ENCODE results near the gene GRM7. TPM values are rescaled to one million over a fixed set of nuclear protein-coding genes. Genes with fewer than 3 reads are reported as not detected.

Gene GRM7
- total and polyA plus RNA-seq, 2 of the 4 experiments (the other 2 are of a cell fraction): not detected

GRCh38 chr3:7489417-7489816 is 628.5 kb downstream of the GRM7 start:
- H4K91ac ChIP-seq (ENCODE audit: insufficient read depth, low read depth, low read length): no peak overlapping the region
- DNase-seq (no peak), ATAC-seq (ENCODE audit: low read depth) (no peak)
- H3K4ac ChIP-seq (ENCODE audit: low read depth, low read length): no peak overlapping the region
- H3K27ac ChIP-seq (ENCODE audit: insufficient read depth, low read length): no peak overlapping the region
- no peak overlapping the region for H2AFZ ChIP-seq (replicated peaks; ENCODE audit: low read length, poor library complexity)
- in situ Hi-C loops (cut with MboI; ENCODE audit: low sequenced_read_pairs) (no loop called here), dilution Hi-C loops (cut with HindIII; ENCODE audit: low sequenced_read_pairs, unreplicated experiment) (no loop called here), intact Hi-C loops (cut with micrococcal nuclease) (no loop called here)
- no peaks in the 10 kb centered on the region for H3K27me3 ChIP-seq (ENCODE audit: control insufficient read depth, insufficient read depth, low read length)
- ChIA-PET POLR2A (ENCODE audit: unreplicated experiment) (no interaction called here), CTCF (no interaction called here)
- BruUV-seq (replicated peaks): no TSS peak
- no peaks in the 10 kb centered on the region for H3K4me1 ChIP-seq (ENCODE audit: control insufficient read depth, insufficient read depth, low read length)
- no peak overlapping the region for H2BK20ac ChIP-seq (ENCODE audit: low read depth, low read length)
- no peaks in the 10 kb centered on the region for H3K79me1 ChIP-seq (ENCODE audit: low read depth in 1 of 2, low read length in 2 of 2)
- WGBS, 2 experiments (ENCODE audit: extremely low coverage in 2 of 2, insufficient read length in 1 of 2): no CpG with 5 or more reads among the region's 2 CpGs
- no peak overlapping the region for H2AK5ac ChIP-seq (ENCODE audit: low read depth, low read length)
- TF ChIP-seq POLR2A (IDR thresholded peaks at IDR 0.05; ENCODE audit: low read depth, low read length) (no peak), BHLHE40 (IDR thresholded peaks at IDR 0.05; ENCODE audit: low read depth, low read length) (no peak), NFE2L2 (IDR thresholded peaks at IDR 0.05; ENCODE audit: low read depth, low read length) (peak; percentile 82), FOS (IDR thresholded peaks at IDR 0.05; ENCODE audit: low read depth, low read length) (no peak), MAZ (IDR thresholded peaks at IDR 0.05; ENCODE audit: borderline replicate concordance, low read depth, low read length) (no peak), MAFK (IDR thresholded peaks at IDR 0.05; ENCODE audit: low read depth, low read length) (peak; percentile 33; the same call in 1 of the 2 replicates)
- no peak overlapping the region for H2AK9ac ChIP-seq (replicated peaks; ENCODE audit: low read depth, low read length, poor library complexity)
- H4K20me1 ChIP-seq (ENCODE audit: insufficient read depth, low read length): no peaks in the 10 kb centered on the region
- no peaks in the 10 kb centered on the region for H3K9me1 ChIP-seq (ENCODE audit: insufficient read depth, low read length)
- H3K14ac ChIP-seq (replicated peaks; ENCODE audit: low read depth, low read length): no peak overlapping the region
- H3K36me3 ChIP-seq (ENCODE audit: control insufficient read depth, insufficient read depth, low read length): no peaks in the 10 kb centered on the region
- H3K9me3 ChIP-seq (ENCODE audit: control insufficient read depth, insufficient read depth, low read length): peaks cover 12% of the 10 kb centered on the region
- H3K18ac ChIP-seq (ENCODE audit: low read depth, low read length): no peak overlapping the region
- H3K56ac ChIP-seq (ENCODE audit: extremely low read depth, insufficient read depth, low read length): no peak overlapping the region
- H3K4me3 ChIP-seq (ENCODE audit: insufficient read depth, low read depth, low read length): no peak overlapping the region
- no peak overlapping the region for H3K23ac ChIP-seq (ENCODE audit: low read depth, low read length)
- no peak overlapping the region for H4K8ac ChIP-seq (ENCODE audit: low read depth in 2 of 2, low read length in 2 of 2)
- H2BK15ac ChIP-seq (ENCODE audit: low read depth, low read length): no peak overlapping the region
- no peak overlapping the region for H4K5ac ChIP-seq (ENCODE audit: low read depth, low read length)
- H2BK120ac ChIP-seq (ENCODE audit: low read depth, low read length): no peak overlapping the region
- no peak overlapping the region for H3K4me2 ChIP-seq (ENCODE audit: low read depth, low read length)
- no peak overlapping the region for H2BK5ac ChIP-seq (ENCODE audit: low read depth, low read length, poor library complexity, severe bottlenecking)
- no peak overlapping the region for H3K9ac ChIP-seq (ENCODE audit: low read depth, low read length)

All from IMR-90 (cell line).